ENCODE data around the gene ABHD12.
"Not testable (repeated sequence)": the region's sequence is repeated elsewhere in the genome, so short reads cannot be mapped to it uniquely, and the experiment has no call there.

ABHD12 gene

GRCh38 chr20:25321991-25322390 is 68.6 kb downstream of the ABHD12 start:
- no peak for DNase-seq (ENCODE audit: low spot score)

- DNase-seq (ENCODE audit: low spot score): no peak
These were observed 69.3 kb downstream of the ABHD12 start for GRCh38 chr20:25321262-25321831.

- DNase-seq (ENCODE audit: low spot score): no peak
These were observed 70.4 kb downstream of the ABHD12 start for GRCh38 chr20:25320035-25320800.

GRCh38 chr20:25319241-25320034 is 71.2 kb downstream of the ABHD12 start:
- no peak for DNase-seq (ENCODE audit: low spot score)

GRCh38 chr20:25318471-25319240 is 72.0 kb downstream of the ABHD12 start:
- no peak for DNase-seq (ENCODE audit: low spot score)

GRCh38 chr20:25317351-25318075 is 73.1 kb downstream of the ABHD12 start:
- no peak for DNase-seq (ENCODE audit: low spot score)

- DNase-seq (ENCODE audit: low spot score): no peak
These were observed 74.0 kb downstream of the ABHD12 start for GRCh38 chr20:25316506-25317190.

- DNase-seq (ENCODE audit: low spot score): no peak
These were observed 75.0 kb downstream of the ABHD12 start for GRCh38 chr20:25315418-25316210.

GRCh38 chr20:25314497-25315417 is 75.9 kb downstream of the ABHD12 start:
- no peak for DNase-seq (ENCODE audit: low spot score)

GRCh38 chr20:25313593-25313992 is 77.0 kb downstream of the ABHD12 start:
- DNase-seq (ENCODE audit: low spot score): no peak

- DNase-seq (ENCODE audit: low spot score): not testable (repeated sequence)
These were observed 77.9 kb downstream of the ABHD12 start for GRCh38 chr20:25312716-25313115.

GRCh38 chr20:25310921-25311728 is 79.5 kb downstream of the ABHD12 start:
- DNase-seq (ENCODE audit: low spot score): no peak

- DNase-seq (ENCODE audit: low spot score): no peak
These were observed 80.2 kb downstream of the ABHD12 start for GRCh38 chr20:25310268-25310920.

GRCh38 chr20:25309395-25310267 is 81.0 kb downstream of the ABHD12 start:
- no peak for DNase-seq (ENCODE audit: low spot score)

- no peak for DNase-seq (ENCODE audit: low spot score)
These were observed 81.8 kb downstream of the ABHD12 start for GRCh38 chr20:25308671-25309394.

- no peak for DNase-seq (ENCODE audit: low spot score)
These were observed 82.5 kb downstream of the ABHD12 start for GRCh38 chr20:25308083-25308491.
